Endothelial cell of umbilical vein (primary cell): ENCODE measurements around the gene CTTNBP2NL. TPM values are rescaled to one million over a fixed set of nuclear protein-coding genes. Genes with fewer than 3 reads are reported as not detected.

Source experiments
- BruUV-seq: library from RNA; stranded (reverse); fragments of 400-500 nt; replicated peaks from 2 replicates; lab custom pipeline; 2021; lab: Mats Ljungman, UMichigan
- CTCF ChIA-PET: fragments of 300-600, 350-600 bp; sonication (Branson Sonifier 250); formaldehyde crosslinking; loops from one replicate; lab custom pipeline; 2021; ENCODE audit warnings: antibody characterized with exemption, inconsistent platforms; lab: Charles Lee
- POLR2A ChIA-PET: fragments of 300-600, 350-600 bp; sonication (Branson Sonifier 250); formaldehyde crosslinking; loops from one replicate; lab custom pipeline; 2021; ENCODE audit warnings: antibody characterized with exemption, inconsistent platforms; lab: Charles Lee
- DNase-seq: peaks from one replicate; pipeline ENCODE4 v3.0.0-alpha.2; 2011; ENCODE audit warnings: low read depth, low spot score
- FAIRE-seq: peaks from 2 replicates; lab custom pipeline; 2011; peaks lifted over from hg19 to GRCh38; lab: Jason Lieb, UNC
- H2AFZ ChIP-seq: 2 replicates; pipeline ENCODE4 v1.6.0; 2012; ENCODE audit warnings: low read depth, low read length, control low read depth, inconsistent platforms
- H3K27ac ChIP-seq: 2 replicates; pipeline ENCODE4 v1.5.1; 2011; ENCODE audit warnings: low read depth, mild to moderate bottlenecking, control low read depth, low read length, moderate library complexity; ENCODE audit not compliant: insufficient read depth
- H3K27me3 ChIP-seq, 2 experiments: 2 replicates each; pipeline versions ENCODE4 v1.6.0 to v1.6.1; 2011; ENCODE audit warnings: low read length in 2 of 2, mixed read lengths in 1 of 2; ENCODE audit not compliant: control insufficient read depth in 2 of 2, insufficient read depth in 2 of 2
- H3K36me3 ChIP-seq, 2 experiments: 2 replicates in 1 of 2; 3 replicates in 1 of 2; pipeline ENCODE4 v1.5.1; 2011; ENCODE audit warnings: low read length in 2 of 2, mild to moderate bottlenecking in 1 of 2, moderate library complexity in 1 of 2; ENCODE audit not compliant: control insufficient read depth in 2 of 2, insufficient read depth in 2 of 2; ENCODE audit errors: extremely low read depth in 1 of 2
- H3K4me1 ChIP-seq: 3 replicates; pipeline ENCODE4 v1.5.1; 2011; ENCODE audit warnings: mild to moderate bottlenecking, low read length; ENCODE audit not compliant: control insufficient read depth, insufficient read depth; ENCODE audit errors: extremely low read depth
- H3K4me2 ChIP-seq: 2 replicates; pipeline ENCODE4 v1.6.1; 2011; ENCODE audit warnings: low read length, control low read depth, mixed read lengths; ENCODE audit not compliant: insufficient read depth
- H3K4me3 ChIP-seq, 3 experiments: fragments of 200-600 bp in 1 of 3; sonication (generic), shearing (Covaris generic) in 1 of 3; replicated peaks in 1 of 3; 2 replicates each; pipeline ENCODE4 v1.5.1; 2011 to 2016; ENCODE audit warnings: control low read depth in 3 of 3, low read length in 3 of 3, mild to moderate bottlenecking in 2 of 3, inconsistent platforms in 1 of 3, low read depth in 1 of 3, moderate library complexity in 1 of 3; ENCODE audit not compliant: insufficient read depth in 1 of 3
- H3K79me2 ChIP-seq: 2 replicates; pipeline ENCODE4 v1.6.0; 2012; ENCODE audit warnings: low read length, inconsistent platforms; ENCODE audit not compliant: control insufficient read depth, insufficient read depth
- H3K9ac ChIP-seq: replicated peaks from 2 replicates; pipeline ENCODE3; 2011; ENCODE audit warnings: low read length, control low read depth; ENCODE audit not compliant: insufficient read depth; ENCODE audit errors: extremely low read depth
- H3K9me1 ChIP-seq: replicated peaks from 3 replicates; pipeline ENCODE4 v1.6.0; 2011; ENCODE audit warnings: mild to moderate bottlenecking, low read length; ENCODE audit not compliant: control insufficient read depth, insufficient read depth; ENCODE audit errors: extremely low read depth
- H3K9me3 ChIP-seq: replicated peaks from 2 replicates; pipeline ENCODE4 v1.5.1; 2012; ENCODE audit warnings: low read length, inconsistent platforms; ENCODE audit not compliant: control insufficient read depth, insufficient read depth
- H4K20me1 ChIP-seq: replicated peaks from 2 replicates; pipeline ENCODE3; 2011; ENCODE audit warnings: mild to moderate bottlenecking, low read length; ENCODE audit not compliant: control insufficient read depth, insufficient read depth; ENCODE audit errors: extremely low read depth
- EZH2 ChIP-seq: IDR thresholded peaks from 2 replicates; pipeline ENCODE4 v1.6.1; 2012; ENCODE audit warnings: borderline replicate concordance, low read depth, mild to moderate bottlenecking, moderate library complexity, low read length, inconsistent platforms; ENCODE audit not compliant: severe bottlenecking
- FOS ChIP-seq: IDR thresholded peaks from 2 replicates; pipeline ENCODE4 v1.6.1; 2011; ENCODE audit warnings: mild to moderate bottlenecking, low read length, moderate library complexity, borderline replicate concordance; ENCODE audit not compliant: insufficient read depth
- GATA2 ChIP-seq: IDR thresholded peaks from 2 replicates; pipeline ENCODE4 v1.7.0; 2011; ENCODE audit warnings: low read depth, mild to moderate bottlenecking, moderate library complexity, mixed read lengths, low read length; ENCODE audit not compliant: insufficient read length, insufficient read depth
- MYC ChIP-seq: IDR thresholded peaks from one replicate; pipeline ENCODE4 v1.6.1; 2011; ENCODE audit warnings: mild to moderate bottlenecking, low read depth, low read length
- POLR2A ChIP-seq: IDR thresholded peaks from 2 replicates; pipeline ENCODE4 v1.6.1; 2012; ENCODE audit warnings: low read depth, mild to moderate bottlenecking, control low read depth, low read length
- POLR2AphosphoS5 ChIP-seq: IDR thresholded peaks from 2 replicates; pipeline ENCODE4 v1.6.1; 2012; ENCODE audit warnings: low read depth, mild to moderate bottlenecking, control low read depth, low read length, moderate library complexity; ENCODE audit not compliant: insufficient read depth
- dilution Hi-C: fragments of 300-500 bp; cut with MboI; formaldehyde crosslinking; loops from one replicate; pipeline ENCODE4 v1.15.0; 2019; ENCODE audit warnings: low sequenced_read_pairs; ENCODE audit not compliant: extremely low pct_ligation_motif_present
- intact Hi-C: fragments of 100-400 bp; cut with micrococcal nuclease; formaldehyde crosslinking; loops from one replicate; pipeline ENCODE4 v1.10.0; 2022
- polyA plus RNA-seq, 4 experiments: library from polyadenylated mRNA; depleted of rRNA in 3 of 4; stranded (reverse) in 3 of 4; unstranded in 1 of 4; fragments of >200 nt; gene quantifications; 2 replicates each; pipeline versions ENCODE4 v1.2.1 to v1.2.3, GENCODE V29; 2011 to 2012; ENCODE audit warnings: missing spikeins in 1 of 4
- total RNA-seq: library from RNA; stranded (reverse); gene quantifications from 2 replicates; pipeline ENCODE4 v1.2.3, GENCODE V29; 2021
- TF ChIP-seq, protein P1 (sequence below): IDR thresholded peaks from 2 replicates; pipeline ENCODE4 v1.6.1; 2011; ENCODE audit not compliant: insufficient read depth, insufficient read length
- TF ChIP-seq, protein P2 (sequence below), 2 donors: IDR thresholded peaks; 1 replicate in 1 of 2; 2 replicates in 1 of 2; pipeline ENCODE4 v1.5.1; 2011; ENCODE audit warnings: low read length in 2 of 2, mild to moderate bottlenecking in 2 of 2, moderate library complexity in 2 of 2, control low read depth in 1 of 2, inconsistent platforms in 1 of 2, low read depth in 1 of 2; ENCODE audit not compliant: insufficient read depth in 1 of 2; ENCODE audit errors: extremely low read depth in 1 of 2

Gene CTTNBP2NL
- total and polyA plus RNA-seq, 2 donors (not counting 3 experiments of a cell fraction or from before 2014, with no cell fraction given) = 21.5 to 94.4 TPM

DNA sequence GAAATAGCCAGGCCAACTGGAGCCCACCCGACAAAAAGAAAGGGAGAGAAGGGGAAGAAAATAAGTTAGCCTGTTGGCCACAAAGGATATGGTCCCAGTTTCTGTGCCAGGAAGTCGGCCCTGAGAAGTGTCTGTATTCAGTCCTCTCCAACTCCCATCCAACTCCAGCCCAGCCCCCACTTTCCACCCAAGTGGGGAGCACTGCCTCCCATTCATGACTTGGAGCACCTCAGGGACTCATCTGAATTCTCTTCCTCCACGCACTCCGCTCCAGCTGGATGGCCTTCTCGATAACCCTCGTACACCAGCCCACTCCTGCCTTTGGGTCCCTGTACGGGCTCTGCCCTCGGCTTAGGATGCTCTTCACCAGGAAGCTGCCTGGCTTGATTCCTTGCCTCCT, 110.7 kb downstream of the CTTNBP2NL start:
- FAIRE-seq (no peak), DNase-seq (no peak)
- Histone ChIP-seq H3K9me3 (no peaks in the 10 kb centered on the region), H3K79me2 (no peaks in the 10 kb centered on the region), H2AFZ (no peak overlapping the region), H3K4me2 (no peak overlapping the region), H3K9me1 (no peaks in the 10 kb centered on the region), H4K20me1 (no peaks in the 10 kb centered on the region), H3K4me3 (no peak overlapping the region), H3K27me3 (peaks cover 9% of the 10 kb centered on the region in 2 experiments), H3K36me3 (no peaks in the 10 kb centered on the region), H3K9ac (no peak overlapping the region), H3K4me1 (peaks cover 8% of the 10 kb centered on the region), H3K27ac (no peak overlapping the region)
- intact Hi-C loops (no loop called here), dilution Hi-C loops (no loop called here)
- TF ChIP-seq, protein P1, sequence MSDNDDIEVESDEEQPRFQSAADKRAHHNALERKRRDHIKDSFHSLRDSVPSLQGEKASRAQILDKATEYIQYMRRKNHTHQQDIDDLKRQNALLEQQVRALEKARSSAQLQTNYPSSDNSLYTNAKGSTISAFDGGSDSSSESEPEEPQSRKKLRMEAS = no peak
- TF ChIP-seq POLR2A (no peak), EZH2 (no peak), POLR2AphosphoS5 (no peak), MYC (no peak), GATA2 (no peak), FOS (no peak)
- TF ChIP-seq, protein P2, sequence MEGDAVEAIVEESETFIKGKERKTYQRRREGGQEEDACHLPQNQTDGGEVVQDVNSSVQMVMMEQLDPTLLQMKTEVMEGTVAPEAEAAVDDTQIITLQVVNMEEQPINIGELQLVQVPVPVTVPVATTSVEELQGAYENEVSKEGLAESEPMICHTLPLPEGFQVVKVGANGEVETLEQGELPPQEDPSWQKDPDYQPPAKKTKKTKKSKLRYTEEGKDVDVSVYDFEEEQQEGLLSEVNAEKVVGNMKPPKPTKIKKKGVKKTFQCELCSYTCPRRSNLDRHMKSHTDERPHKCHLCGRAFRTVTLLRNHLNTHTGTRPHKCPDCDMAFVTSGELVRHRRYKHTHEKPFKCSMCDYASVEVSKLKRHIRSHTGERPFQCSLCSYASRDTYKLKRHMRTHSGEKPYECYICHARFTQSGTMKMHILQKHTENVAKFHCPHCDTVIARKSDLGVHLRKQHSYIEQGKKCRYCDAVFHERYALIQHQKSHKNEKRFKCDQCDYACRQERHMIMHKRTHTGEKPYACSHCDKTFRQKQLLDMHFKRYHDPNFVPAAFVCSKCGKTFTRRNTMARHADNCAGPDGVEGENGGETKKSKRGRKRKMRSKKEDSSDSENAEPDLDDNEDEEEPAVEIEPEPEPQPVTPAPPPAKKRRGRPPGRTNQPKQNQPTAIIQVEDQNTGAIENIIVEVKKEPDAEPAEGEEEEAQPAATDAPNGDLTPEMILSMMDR (IDR thresholded peaks at IDR 0.05; ENCODE audit: extremely low read depth in 1 of 2, insufficient read depth in 1 of 2, low read depth in 1 of 2, low read length in 2 of 2) = no peak
- no TSS peak for BruUV-seq
- ChIA-PET CTCF (no interaction called here), POLR2A (no interaction called here)
